Caco-2 (cell line): Measurements from ENCODE around the gene TMEM203. TPM values are rescaled to one million over a fixed set of nuclear protein-coding genes. Genes with fewer than 3 reads are reported as not detected.

Experiments used
- BruUV-seq: library from RNA; stranded (reverse); fragments of 400-500 nt; replicated peaks from 2 replicates; lab custom pipeline; 2021; lab: Mats Ljungman, UMichigan
- CTCF ChIA-PET: fragments of 300-600 bp; sonication (Branson Sonifier 250); formaldehyde crosslinking; loops from one replicate; lab custom pipeline; 2022; ENCODE audit warnings: antibody characterized with exemption; lab: Charles Lee
- POLR2A ChIA-PET: fragments of 300-600 bp; sonication (Branson Sonifier 250); formaldehyde crosslinking; loops from one replicate; lab custom pipeline; 2022; ENCODE audit warnings: antibody characterized with exemption; lab: Charles Lee
- DNase-seq, 2 experiments: peaks; one replicate each; pipeline versions ENCODE4 v3.0.0 to v3.0.0-alpha.2; 2020 to 2022
- H3K27me3 ChIP-seq: replicated peaks from 2 replicates; pipeline ENCODE4 v1.6.0; 2011; ENCODE audit warnings: low read length; ENCODE audit not compliant: control insufficient read depth, insufficient read depth
- H3K36me3 ChIP-seq: 2 replicates; pipeline ENCODE4 v1.5.1; 2011; ENCODE audit warnings: low read length; ENCODE audit not compliant: control insufficient read depth, insufficient read depth
- H3K4me1 ChIP-seq: fragments of 250-450 bp; sonication (Bioruptor Pico); 2 replicates; pipeline ENCODE4 v1.5.1; 2020; ENCODE audit warnings: mild to moderate bottlenecking
- H3K4me3 ChIP-seq: 2 replicates; pipeline ENCODE4 v1.5.1; 2011; ENCODE audit warnings: low read depth, mild to moderate bottlenecking, control low read depth, low read length
- H3K9me3 ChIP-seq: fragments of 250-450 bp; sonication (Bioruptor Pico); 2 replicates; pipeline ENCODE4 v1.5.1; 2020; ENCODE audit warnings: mild to moderate bottlenecking, moderate library complexity
- H3K27ac Mint-ChIP-seq: one replicate; pipeline ENCODE4 v1.8.0; 2022; ENCODE audit warnings: mixed read lengths; ENCODE audit not compliant: unreplicated experiment
- H3K27me3 Mint-ChIP-seq: one replicate; pipeline ENCODE4 v1.8.0; 2022; ENCODE audit warnings: mixed read lengths; ENCODE audit not compliant: insufficient read depth, unreplicated experiment
- H3K36me3 Mint-ChIP-seq: one replicate; pipeline ENCODE4 v1.8.0; 2022; ENCODE audit warnings: mild to moderate bottlenecking, mixed read lengths; ENCODE audit not compliant: insufficient read depth, unreplicated experiment
- H3K4me1 Mint-ChIP-seq: one replicate; pipeline ENCODE4 v1.8.0; 2022; ENCODE audit warnings: low read depth, mixed read lengths; ENCODE audit not compliant: unreplicated experiment
- H3K4me3 Mint-ChIP-seq: one replicate; pipeline ENCODE4 v1.8.0; 2022; ENCODE audit warnings: mild to moderate bottlenecking, moderate library complexity, mixed read lengths; ENCODE audit not compliant: unreplicated experiment
- H3K9me3 Mint-ChIP-seq: one replicate; pipeline ENCODE4 v1.8.0; 2022; ENCODE audit warnings: mixed read lengths; ENCODE audit not compliant: unreplicated experiment
- intact Hi-C: fragments of 100-400 bp; cut with micrococcal nuclease; formaldehyde crosslinking; loops from one replicate; pipeline ENCODE4 v1.10.0; 2022; ENCODE audit not compliant: unreplicated experiment
- total RNA-seq: library from RNA; stranded (reverse); gene quantifications from 2 replicates; pipeline ENCODE4 v1.2.3, GENCODE V29; 2022
- TF ChIP-seq, protein P1 (sequence below), 2 experiments: fragments of 200-600 bp in 1 of 2; IDR thresholded peaks; 1 replicate in 1 of 2; 2 replicates in 1 of 2; pipeline versions ENCODE4 v1.5.1 to v1.8.0; 2011 to 2022; ENCODE audit warnings: antibody characterized with exemption in 1 of 2, control low read depth in 1 of 2, inconsistent platforms in 1 of 2, low read depth in 1 of 2, low read length in 1 of 2, mild to moderate bottlenecking in 1 of 2, moderate library complexity in 1 of 2; ENCODE audit not compliant: insufficient read depth in 1 of 2, severe bottlenecking in 1 of 2, unreplicated experiment in 1 of 2

TMEM203 gene
- total RNA-seq, 1 experiment from 2014 or later, result 38.4 TPM

GRCh38 chr9:137189297-137190295, 15.9 kb downstream of the TMEM203 start:
- CTCF ChIA-PET, result interaction anchor here (0.6 to 3.0 kb wide), 21 partner anchors 9 to 160 kb away, joined by 3 to 22 read pairs (median 6); partner anchors contain the start of genes LRRC26, MAN1B1, RNF224 and SAPCD2
- Histone ChIP-seq H3K9me3 (no peaks in the 10 kb centered on the region), H3K27me3 (no peaks in the 10 kb centered on the region), H3K36me3 (peaks cover 3% of the 10 kb centered on the region), H3K4me1 (peaks cover 16% of the 10 kb centered on the region), H3K4me3 (peak overlapping the region; percentile 96)
- Mint-ChIP-seq H3K4me1 (peaks cover 20% of the 10 kb centered on the region), H3K36me3 (peaks cover 42% of the 10 kb centered on the region), H3K27ac (peak overlapping the region; percentile 93), H3K9me3 (no peaks in the 10 kb centered on the region), H3K4me3 (peak overlapping the region; percentile 98), H3K27me3 (no peaks in the 10 kb centered on the region)
- TF ChIP-seq, protein P1, sequence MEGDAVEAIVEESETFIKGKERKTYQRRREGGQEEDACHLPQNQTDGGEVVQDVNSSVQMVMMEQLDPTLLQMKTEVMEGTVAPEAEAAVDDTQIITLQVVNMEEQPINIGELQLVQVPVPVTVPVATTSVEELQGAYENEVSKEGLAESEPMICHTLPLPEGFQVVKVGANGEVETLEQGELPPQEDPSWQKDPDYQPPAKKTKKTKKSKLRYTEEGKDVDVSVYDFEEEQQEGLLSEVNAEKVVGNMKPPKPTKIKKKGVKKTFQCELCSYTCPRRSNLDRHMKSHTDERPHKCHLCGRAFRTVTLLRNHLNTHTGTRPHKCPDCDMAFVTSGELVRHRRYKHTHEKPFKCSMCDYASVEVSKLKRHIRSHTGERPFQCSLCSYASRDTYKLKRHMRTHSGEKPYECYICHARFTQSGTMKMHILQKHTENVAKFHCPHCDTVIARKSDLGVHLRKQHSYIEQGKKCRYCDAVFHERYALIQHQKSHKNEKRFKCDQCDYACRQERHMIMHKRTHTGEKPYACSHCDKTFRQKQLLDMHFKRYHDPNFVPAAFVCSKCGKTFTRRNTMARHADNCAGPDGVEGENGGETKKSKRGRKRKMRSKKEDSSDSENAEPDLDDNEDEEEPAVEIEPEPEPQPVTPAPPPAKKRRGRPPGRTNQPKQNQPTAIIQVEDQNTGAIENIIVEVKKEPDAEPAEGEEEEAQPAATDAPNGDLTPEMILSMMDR (IDR thresholded peaks at IDR 0.05; ENCODE audit: insufficient read depth in 1 of 2, low read depth in 1 of 2, low read length in 1 of 2, severe bottlenecking in 1 of 2, unreplicated experiment in 1 of 2), result no peak
- DNase-seq, result no peak
- BruUV-seq, result no TSS peak
- POLR2A ChIA-PET, result interaction anchor here (0.7 to 1.8 kb wide), 14 partner anchors 9 to 143 kb away, joined by 3 to 21 read pairs (median 4); partner anchors contain the start of genes LRRC26, MAN1B1, NELFB and RNF208
- intact Hi-C loops, result loop anchor here (1.0 to 2.0 kb wide), 2 partner anchors 11 to 37 kb away; partner anchors contain the start of genes RNF224 and TPRN

DNA sequence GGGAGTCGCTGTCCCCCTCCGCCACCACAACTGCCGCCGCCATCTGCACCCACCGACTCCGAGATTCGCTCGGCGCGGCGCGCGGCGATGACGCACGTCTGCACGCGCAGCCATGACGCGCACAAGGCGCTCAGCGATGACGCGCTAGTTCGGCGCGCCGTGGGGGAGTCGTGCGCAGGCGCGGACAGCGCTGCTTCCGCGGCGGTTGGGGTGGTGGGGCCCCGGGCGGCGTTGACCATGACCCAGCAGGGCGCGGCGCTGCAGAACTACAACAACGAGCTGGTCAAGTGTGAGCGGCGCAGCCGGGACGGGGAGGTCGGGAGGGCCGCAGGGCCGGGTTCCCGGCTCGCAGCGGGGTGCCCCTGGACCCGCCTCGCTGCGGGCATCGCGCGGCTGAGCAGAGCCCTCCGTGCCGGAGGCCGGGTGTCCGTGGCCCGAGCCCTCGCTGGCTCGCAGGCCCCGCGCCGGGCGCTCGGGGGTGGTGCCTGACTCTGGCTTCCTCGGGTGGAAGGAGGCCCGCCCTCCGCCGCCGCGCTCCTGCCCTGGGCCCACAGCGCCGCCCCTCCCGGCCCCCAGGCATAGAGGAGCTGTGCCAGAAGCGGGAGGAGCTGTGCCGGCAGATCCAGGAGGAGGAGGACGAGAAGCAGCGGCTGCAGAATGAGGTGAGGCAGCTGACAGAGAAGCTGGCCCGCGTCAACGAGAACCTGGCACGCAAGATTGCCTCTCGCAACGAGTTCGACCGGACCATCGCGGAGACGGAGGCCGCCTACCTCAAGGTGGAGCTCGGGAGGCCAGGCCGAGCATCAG, 16.8 kb downstream of the TMEM203 start, which contains the start of the genes ANAPC2 and SSNA1:
TSS of gene ANAPC2 (minus strand) at position 71 of the 807 bp plus-strand sequence. CDS start at position 43, 28 bp downstream.
TSS of gene SSNA1 (plus strand) at position 187 of the 807 bp plus-strand sequence. CDS start at position 238, 51 bp downstream.
- DNase-seq, result peak; percentile 93 to 97
- TF ChIP-seq, protein P1 (IDR thresholded peaks at IDR 0.05; ENCODE audit: insufficient read depth in 1 of 2, low read depth in 1 of 2, low read length in 1 of 2, severe bottlenecking in 1 of 2, unreplicated experiment in 1 of 2), result peak; percentile 38 to 56
- Histone ChIP-seq H3K4me3 (peak within 1 kb of the TSS; percentile 96), H3K4me1 (peaks cover 16% of the 10 kb centered on the region), H3K9me3 (no peaks in the 10 kb centered on the region), H3K36me3 (peaks cover 3% of the 10 kb centered on the region), H3K27me3 (no peaks in the 10 kb centered on the region)
- Mint-ChIP-seq H3K9me3 (no peaks in the 10 kb centered on the region), H3K36me3 (peaks cover 43% of the 10 kb centered on the region), H3K4me3 (peak within 1 kb of the TSS; percentile 98), H3K4me1 (peaks cover 20% of the 10 kb centered on the region), H3K27ac (peak within 1 kb of the TSS; percentile 93), H3K27me3 (no peaks in the 10 kb centered on the region)
- POLR2A ChIA-PET, result interaction anchor here (0.5 to 1.8 kb wide), 19 partner anchors 10 to 460 kb away, joined by 3 to 21 read pairs (median 3); partner anchors contain the start of genes LRRC26, MAN1B1, NELFB and RNF208
- CTCF ChIA-PET, result interaction anchor here (0.5 to 3.0 kb wide), 23 partner anchors 10 to 160 kb away, joined by 3 to 22 read pairs (median 6); partner anchors contain the start of genes LRRC26, MAN1B1, RNF224 and SAPCD2
- TSS peak; percentile 85 for BruUV-seq
- intact Hi-C loops, result loop anchor here (1.0 to 2.0 kb wide), 3 partner anchors 12 to 38 kb away; partner anchors contain the start of genes RNF224 and TPRN
